K562 (cell line): ENCODE results near the gene DKK3.

Source experiments
- GABPA ChIP-seq: fragments of 200-800 bp; sonication (Bioruptor generic); conservative IDR thresholded peaks from 2 replicates; pipeline ENCODE4 v1.6.1; 2016; ENCODE audit warnings: low read depth, missing genetic modification characterization, missing compliant biosample characterization
- MAFK ChIP-seq: IDR thresholded peaks from 2 replicates; pipeline ENCODE4 v1.6.1; 2011; ENCODE audit warnings: low read length, improper control_type of control experiment
- MYNN ChIP-seq, 2 experiments: sonication (generic); formaldehyde crosslinking in 1 of 2; IDR thresholded peaks; 2 replicates each; pipeline versions ENCODE4 v1.5.0 to v1.6.1; 2016 to 2020; ENCODE audit warnings: antibody characterized with exemption in 1 of 2, missing genetic modification reagents in 1 of 2
- POLR2A ChIP-seq: fragments of 450-650 bp; conservative IDR thresholded peaks from 2 replicates; pipeline ENCODE4 v1.6.1; 2016
- POLR2AphosphoS5 ChIP-seq: IDR thresholded peaks from 2 replicates; pipeline ENCODE4 v1.6.1; 2011; ENCODE audit warnings: mild to moderate bottlenecking, low read depth, low read length, moderate library complexity; ENCODE audit not compliant: control insufficient read depth, insufficient read depth
- TAF1 ChIP-seq: IDR thresholded peaks from 2 replicates; pipeline ENCODE4 v1.6.1; 2011; ENCODE audit warnings: mild to moderate bottlenecking, low read length, moderate library complexity; ENCODE audit not compliant: insufficient read depth, control insufficient read depth, severe bottlenecking; ENCODE audit errors: extremely low read depth
- TF ChIP-seq, protein P1 (sequence below), 2 experiments: fragments of 450-650 bp; formaldehyde crosslinking in 1 of 2; IDR thresholded peaks; 2 replicates each; pipeline versions ENCODE4 v1.4.0 to v1.6.1; 2014 to 2020; ENCODE audit warnings: mild to moderate bottlenecking in 2 of 2, borderline replicate concordance in 1 of 2, low read depth in 1 of 2
- TF ChIP-seq, protein P2 (sequence below), 3 experiments: IDR thresholded peaks in 2 of 3; conservative IDR thresholded peaks in 1 of 3; 2 replicates each; pipeline ENCODE4 v1.5.1; 2011 to 2012; ENCODE audit warnings: low read length in 3 of 3, mild to moderate bottlenecking in 3 of 3, control low read depth in 2 of 3, improper control_type of control experiment in 1 of 3, inconsistent platforms in 1 of 3, low read depth in 1 of 3, mixed read lengths in 1 of 3, moderate library complexity in 1 of 3; ENCODE audit not compliant: insufficient read depth in 2 of 3
- TF ChIP-seq, protein P3 (sequence below): fragments of 450-650 bp; IDR thresholded peaks from 2 replicates; pipeline ENCODE4 v1.6.1; 2017; ENCODE audit warnings: mild to moderate bottlenecking, moderate library complexity
- TF ChIP-seq, protein P4 (sequence below): sonication (generic); formaldehyde crosslinking; IDR thresholded peaks from 2 replicates; pipeline ENCODE4 v1.8.0; 2022; ENCODE audit warnings: mild to moderate bottlenecking, missing genetic modification reagents

DNA sequence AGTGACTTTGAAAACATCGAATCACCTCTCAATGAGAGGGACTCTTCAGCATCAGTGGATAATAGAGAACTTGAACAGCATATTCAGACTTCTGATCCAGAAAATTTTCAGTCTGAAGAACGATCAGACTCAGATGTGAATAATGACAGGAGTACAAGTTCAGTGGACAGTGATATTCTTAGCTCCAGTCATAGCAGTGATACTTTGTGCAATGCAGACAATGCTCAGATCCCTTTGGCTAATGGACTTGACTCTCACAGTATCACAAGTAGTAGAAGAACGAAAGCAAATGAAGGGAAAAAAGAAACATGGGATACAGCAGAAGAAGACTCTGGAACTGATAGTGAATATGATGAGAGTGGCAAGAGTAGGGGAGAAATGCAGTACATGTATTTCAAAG lies 65.8 kb downstream of the DKK3 start:
- TF ChIP-seq, protein P1, sequence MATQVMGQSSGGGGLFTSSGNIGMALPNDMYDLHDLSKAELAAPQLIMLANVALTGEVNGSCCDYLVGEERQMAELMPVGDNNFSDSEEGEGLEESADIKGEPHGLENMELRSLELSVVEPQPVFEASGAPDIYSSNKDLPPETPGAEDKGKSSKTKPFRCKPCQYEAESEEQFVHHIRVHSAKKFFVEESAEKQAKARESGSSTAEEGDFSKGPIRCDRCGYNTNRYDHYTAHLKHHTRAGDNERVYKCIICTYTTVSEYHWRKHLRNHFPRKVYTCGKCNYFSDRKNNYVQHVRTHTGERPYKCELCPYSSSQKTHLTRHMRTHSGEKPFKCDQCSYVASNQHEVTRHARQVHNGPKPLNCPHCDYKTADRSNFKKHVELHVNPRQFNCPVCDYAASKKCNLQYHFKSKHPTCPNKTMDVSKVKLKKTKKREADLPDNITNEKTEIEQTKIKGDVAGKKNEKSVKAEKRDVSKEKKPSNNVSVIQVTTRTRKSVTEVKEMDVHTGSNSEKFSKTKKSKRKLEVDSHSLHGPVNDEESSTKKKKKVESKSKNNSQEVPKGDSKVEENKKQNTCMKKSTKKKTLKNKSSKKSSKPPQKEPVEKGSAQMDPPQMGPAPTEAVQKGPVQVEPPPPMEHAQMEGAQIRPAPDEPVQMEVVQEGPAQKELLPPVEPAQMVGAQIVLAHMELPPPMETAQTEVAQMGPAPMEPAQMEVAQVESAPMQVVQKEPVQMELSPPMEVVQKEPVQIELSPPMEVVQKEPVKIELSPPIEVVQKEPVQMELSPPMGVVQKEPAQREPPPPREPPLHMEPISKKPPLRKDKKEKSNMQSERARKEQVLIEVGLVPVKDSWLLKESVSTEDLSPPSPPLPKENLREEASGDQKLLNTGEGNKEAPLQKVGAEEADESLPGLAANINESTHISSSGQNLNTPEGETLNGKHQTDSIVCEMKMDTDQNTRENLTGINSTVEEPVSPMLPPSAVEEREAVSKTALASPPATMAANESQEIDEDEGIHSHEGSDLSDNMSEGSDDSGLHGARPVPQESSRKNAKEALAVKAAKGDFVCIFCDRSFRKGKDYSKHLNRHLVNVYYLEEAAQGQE (IDR thresholded peaks at IDR 0.05; ENCODE audit: borderline replicate concordance), result no peak
- TF ChIP-seq, protein P1 (CRISPR knock-in tag; IDR thresholded peaks at IDR 0.05; ENCODE audit: low read depth), result no peak
- TF ChIP-seq, protein P2, sequence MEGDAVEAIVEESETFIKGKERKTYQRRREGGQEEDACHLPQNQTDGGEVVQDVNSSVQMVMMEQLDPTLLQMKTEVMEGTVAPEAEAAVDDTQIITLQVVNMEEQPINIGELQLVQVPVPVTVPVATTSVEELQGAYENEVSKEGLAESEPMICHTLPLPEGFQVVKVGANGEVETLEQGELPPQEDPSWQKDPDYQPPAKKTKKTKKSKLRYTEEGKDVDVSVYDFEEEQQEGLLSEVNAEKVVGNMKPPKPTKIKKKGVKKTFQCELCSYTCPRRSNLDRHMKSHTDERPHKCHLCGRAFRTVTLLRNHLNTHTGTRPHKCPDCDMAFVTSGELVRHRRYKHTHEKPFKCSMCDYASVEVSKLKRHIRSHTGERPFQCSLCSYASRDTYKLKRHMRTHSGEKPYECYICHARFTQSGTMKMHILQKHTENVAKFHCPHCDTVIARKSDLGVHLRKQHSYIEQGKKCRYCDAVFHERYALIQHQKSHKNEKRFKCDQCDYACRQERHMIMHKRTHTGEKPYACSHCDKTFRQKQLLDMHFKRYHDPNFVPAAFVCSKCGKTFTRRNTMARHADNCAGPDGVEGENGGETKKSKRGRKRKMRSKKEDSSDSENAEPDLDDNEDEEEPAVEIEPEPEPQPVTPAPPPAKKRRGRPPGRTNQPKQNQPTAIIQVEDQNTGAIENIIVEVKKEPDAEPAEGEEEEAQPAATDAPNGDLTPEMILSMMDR (IDR thresholded peaks at IDR 0.05 in 2 of 3, conservative IDR thresholded peaks at IDR 0.05 in 1 of 3; ENCODE audit: insufficient read depth in 2 of 3, low read depth in 1 of 3, low read length in 3 of 3), result no peak
- TF ChIP-seq, protein P3, sequence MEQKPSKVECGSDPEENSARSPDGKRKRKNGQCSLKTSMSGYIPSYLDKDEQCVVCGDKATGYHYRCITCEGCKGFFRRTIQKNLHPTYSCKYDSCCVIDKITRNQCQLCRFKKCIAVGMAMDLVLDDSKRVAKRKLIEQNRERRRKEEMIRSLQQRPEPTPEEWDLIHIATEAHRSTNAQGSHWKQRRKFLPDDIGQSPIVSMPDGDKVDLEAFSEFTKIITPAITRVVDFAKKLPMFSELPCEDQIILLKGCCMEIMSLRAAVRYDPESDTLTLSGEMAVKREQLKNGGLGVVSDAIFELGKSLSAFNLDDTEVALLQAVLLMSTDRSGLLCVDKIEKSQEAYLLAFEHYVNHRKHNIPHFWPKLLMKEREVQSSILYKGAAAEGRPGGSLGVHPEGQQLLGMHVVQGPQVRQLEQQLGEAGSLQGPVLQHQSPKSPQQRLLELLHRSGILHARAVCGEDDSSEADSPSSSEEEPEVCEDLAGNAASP, result no peak
- TF ChIP-seq GABPA (tag) (no peak), POLR2A (no peak), TAF1 (no peak), MYNN (IDR thresholded peaks at IDR 0.05) (no peak), MYNN (CRISPR knock-in tag; IDR thresholded peaks at IDR 0.05) (no peak), POLR2AphosphoS5 (no peak), MAFK (no peak)
- TF ChIP-seq, protein P4, sequence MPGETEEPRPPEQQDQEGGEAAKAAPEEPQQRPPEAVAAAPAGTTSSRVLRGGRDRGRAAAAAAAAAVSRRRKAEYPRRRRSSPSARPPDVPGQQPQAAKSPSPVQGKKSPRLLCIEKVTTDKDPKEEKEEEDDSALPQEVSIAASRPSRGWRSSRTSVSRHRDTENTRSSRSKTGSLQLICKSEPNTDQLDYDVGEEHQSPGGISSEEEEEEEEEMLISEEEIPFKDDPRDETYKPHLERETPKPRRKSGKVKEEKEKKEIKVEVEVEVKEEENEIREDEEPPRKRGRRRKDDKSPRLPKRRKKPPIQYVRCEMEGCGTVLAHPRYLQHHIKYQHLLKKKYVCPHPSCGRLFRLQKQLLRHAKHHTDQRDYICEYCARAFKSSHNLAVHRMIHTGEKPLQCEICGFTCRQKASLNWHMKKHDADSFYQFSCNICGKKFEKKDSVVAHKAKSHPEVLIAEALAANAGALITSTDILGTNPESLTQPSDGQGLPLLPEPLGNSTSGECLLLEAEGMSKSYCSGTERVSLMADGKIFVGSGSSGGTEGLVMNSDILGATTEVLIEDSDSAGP (CRISPR knock-in tag), result no peak
